AG09319 (cell line): Measurements from ENCODE around the gene PITPNB.

Source experiments
- DNase-seq: peaks from one replicate; pipeline ENCODE4 v3.0.0-alpha.2; 2010; ENCODE audit warnings: low read depth; ENCODE audit errors: extremely low read depth
- TF ChIP-seq, protein P1 (sequence below): IDR thresholded peaks from 2 replicates; pipeline ENCODE4 v1.5.1; 2011; ENCODE audit warnings: low read depth, mild to moderate bottlenecking, inconsistent platforms, low read length, moderate library complexity

PITPNB gene

DNA sequence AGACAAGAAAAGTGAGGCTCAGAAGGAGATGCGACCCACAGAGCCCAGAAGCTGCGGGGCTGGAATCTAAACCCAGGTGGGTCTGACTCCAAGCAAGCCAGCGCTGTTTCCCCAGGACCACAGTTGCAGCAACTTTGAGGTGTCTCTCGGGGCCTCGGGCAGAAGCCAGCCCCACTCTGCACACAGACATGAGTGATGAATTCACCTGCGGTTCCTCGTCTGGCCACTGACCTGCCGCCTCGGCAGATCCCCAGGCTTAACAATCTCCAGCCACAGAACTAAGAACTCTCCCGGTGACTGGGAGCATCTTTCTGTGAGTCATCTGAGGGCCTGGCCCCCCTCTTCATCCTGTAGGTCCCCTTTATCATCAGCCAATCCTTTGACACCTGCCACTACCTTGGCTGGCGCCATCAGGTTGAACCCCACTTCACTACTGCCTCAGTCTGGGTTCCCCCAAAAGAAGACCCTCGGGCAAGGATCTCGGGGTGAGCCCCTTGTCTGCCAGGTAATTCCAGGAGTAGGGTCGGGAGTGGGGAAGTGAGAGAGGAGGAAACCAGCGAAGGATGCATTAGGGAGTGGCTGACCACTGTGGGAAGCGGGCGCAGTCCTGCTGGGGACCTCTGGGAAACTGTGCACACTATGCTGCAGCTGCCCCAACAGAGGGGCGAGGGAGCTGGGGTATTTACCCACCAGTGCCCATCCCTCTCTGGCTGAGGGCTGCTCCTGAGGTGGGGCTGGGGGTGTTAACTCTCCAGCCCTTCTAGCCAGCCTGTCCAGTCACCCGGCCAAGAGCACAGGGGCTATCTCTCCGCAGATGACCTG lies 84.5 kb downstream of the PITPNB start:
- no peak for DNase-seq
- TF ChIP-seq, protein P1, sequence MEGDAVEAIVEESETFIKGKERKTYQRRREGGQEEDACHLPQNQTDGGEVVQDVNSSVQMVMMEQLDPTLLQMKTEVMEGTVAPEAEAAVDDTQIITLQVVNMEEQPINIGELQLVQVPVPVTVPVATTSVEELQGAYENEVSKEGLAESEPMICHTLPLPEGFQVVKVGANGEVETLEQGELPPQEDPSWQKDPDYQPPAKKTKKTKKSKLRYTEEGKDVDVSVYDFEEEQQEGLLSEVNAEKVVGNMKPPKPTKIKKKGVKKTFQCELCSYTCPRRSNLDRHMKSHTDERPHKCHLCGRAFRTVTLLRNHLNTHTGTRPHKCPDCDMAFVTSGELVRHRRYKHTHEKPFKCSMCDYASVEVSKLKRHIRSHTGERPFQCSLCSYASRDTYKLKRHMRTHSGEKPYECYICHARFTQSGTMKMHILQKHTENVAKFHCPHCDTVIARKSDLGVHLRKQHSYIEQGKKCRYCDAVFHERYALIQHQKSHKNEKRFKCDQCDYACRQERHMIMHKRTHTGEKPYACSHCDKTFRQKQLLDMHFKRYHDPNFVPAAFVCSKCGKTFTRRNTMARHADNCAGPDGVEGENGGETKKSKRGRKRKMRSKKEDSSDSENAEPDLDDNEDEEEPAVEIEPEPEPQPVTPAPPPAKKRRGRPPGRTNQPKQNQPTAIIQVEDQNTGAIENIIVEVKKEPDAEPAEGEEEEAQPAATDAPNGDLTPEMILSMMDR, result no peak

DNA sequence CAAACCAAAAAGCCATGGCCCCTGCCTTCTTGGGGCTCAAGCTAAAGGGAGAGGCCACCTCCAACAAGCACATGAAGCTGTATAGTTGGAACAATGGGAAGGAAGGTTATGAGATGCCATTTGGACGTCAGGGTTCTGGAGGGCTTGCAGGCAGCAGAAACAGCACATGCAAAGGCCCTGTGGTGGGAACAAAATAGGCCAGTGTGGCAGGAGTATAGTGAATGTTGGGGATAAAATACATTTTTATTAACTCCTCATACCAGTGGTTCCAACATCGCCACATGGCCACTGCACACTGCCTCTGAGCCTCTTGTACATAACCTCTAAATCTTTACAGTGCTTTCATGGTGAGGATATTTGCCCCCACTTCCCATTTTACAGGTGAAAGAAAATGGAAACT lies 85.3 kb downstream of the PITPNB start:
- TF ChIP-seq, protein P1, result no peak
- DNase-seq, result no peak

DNA sequence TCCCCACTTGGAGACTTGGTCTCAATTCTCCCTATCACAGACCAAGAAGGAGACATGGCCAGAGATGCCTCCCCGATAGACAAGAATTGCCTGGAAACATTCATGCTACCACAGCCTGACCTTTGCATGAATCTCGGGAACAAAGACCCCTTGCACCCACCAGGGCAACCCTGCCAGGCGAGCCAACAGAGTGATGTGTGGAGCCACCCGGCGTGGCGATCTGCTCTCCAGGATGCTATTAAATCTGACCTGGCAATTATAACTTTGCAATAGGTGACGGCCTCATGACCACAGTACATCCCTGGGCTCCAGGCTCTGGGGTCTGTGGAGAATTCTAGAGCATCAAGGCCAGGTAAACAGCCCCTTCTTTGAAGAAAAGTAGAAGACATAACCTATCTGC lies 86.5 kb downstream of the PITPNB start:
- no peak for DNase-seq
- TF ChIP-seq, protein P1, result no peak

DNA sequence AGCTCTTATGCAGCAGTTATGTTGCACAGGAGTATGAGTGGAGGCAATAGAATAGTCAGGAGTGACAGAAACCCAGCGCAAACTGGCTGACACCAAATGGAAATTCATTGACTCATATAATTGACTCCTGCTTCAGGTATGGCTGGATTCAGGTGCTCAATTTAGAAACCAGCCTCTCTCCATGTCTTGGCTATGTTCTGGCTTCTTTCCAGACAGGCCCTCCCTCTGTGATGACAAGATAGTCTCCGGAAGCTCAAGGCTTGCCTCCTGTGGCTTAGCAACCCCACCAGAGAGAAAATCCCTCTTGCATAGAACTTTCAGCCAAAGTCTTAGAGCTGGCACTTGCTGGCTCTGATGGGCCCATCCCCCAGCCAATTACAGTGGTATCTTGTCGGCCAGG lies 89.4 kb downstream of the PITPNB start:
- TF ChIP-seq, protein P1, result no peak
- no peak for DNase-seq

DNA sequence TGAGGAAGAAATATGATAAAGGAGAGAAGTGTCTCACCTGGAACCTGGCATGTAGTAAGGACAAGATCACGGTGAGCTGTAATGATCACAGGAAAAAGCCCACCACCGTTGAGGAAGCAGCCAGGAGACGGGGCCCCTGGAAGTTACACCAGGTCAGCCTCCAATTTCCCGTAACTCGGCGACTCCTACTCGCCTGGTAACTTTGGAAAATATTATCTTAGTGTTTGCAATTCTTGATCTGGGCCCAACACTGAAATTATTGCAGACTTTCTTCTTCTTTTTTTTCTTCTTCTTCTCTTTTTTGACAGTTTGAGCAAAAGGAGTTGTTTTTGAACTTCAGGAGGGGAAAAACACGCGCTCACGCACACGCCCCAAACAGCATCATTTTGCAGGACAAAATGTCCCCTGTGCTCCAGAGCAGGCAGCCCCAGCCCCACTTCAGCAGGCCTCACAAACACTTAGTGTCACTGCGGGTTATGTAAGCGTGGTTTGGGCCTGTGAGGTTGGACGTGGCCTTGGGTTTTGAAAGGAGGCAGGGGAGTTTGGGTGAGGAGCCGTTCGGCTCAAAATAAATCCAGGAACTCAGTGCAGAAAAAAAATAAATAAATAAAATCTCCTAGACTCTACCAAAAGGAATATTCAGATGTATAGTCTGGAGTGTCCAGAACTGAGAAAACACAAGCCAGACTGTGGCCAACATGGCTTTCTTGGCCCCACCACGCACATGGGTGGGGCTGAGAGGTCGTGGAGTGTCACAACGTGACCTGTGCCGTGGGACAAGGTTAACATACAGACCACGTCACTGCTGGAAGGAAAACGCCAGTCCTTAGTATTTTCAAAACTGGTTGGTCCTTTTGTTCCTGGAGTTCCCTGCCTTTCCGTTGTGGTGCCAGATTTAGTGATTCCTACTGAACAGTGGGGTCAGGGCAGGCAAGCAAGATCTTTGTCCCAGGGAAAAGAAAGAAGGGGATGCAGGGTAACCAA lies 91.2 kb downstream of the PITPNB start:
- TF ChIP-seq, protein P1, result no peak
- DNase-seq, result no peak

DNA sequence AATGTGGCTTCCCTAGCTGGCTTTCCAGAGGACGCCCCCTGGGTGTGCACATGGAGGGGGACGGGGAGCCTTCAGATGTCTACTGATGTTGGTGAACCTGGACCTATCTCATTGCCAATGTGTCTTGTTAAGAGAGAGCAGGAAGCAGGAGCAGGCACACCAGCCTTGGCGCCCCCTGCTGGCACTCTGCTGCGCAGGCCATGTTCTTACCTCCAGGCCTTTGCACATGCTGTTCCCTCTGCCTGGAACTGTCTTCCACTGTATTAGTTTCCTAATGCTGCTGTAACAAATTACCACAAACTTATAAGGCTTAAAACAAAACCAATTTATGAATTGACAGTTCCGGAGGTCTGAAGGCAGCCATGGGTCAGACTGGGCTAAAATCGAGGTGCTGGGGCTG lies 93.9 kb downstream of the PITPNB start:
- DNase-seq, result no peak
- TF ChIP-seq, protein P1, result peak; percentile 17

DNA sequence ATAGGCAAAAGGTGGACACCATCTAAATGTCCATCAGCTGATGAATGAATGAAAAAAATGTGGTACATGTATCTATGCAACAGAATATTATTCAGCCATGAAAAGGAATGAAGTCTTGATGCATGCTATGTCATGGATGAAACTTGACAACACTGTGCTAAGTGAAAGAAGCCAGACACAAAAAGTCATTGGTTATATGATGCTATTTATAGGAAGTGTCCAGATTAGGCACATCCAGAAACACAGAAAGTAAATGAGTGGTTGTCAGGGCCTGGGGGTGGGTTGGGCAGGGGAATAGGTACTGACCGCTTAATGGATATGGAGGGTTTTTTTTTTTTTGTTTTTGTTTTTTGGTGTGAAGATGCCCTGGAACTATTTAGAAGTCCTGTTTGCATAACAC lies 95.8 kb downstream of the PITPNB start:
- TF ChIP-seq, protein P1, result no peak
- no peak for DNase-seq
